HG03175 (cell line): ENCODE data around the gene MAPKAPK3.
"Not testable (repeated sequence)": the region's sequence is repeated elsewhere in the genome, so short reads cannot be mapped to it uniquely, and the experiment has no call there.

Experiments
- ATAC-seq: cut with Tn5 transposase; IDR thresholded peaks from one replicate; pipeline ENCODE4 v1.9.1; 2021; ENCODE audit warnings: mild to moderate bottlenecking, moderate library complexity; ENCODE audit not compliant: unreplicated experiment

Gene MAPKAPK3

GRCh38 chr3:50676031-50676705 lies 59.2 kb downstream of the MAPKAPK3 start:
- ATAC-seq: no peak

GRCh38 chr3:50687127-50687751 lies 70.3 kb downstream of the MAPKAPK3 start:
- no peak for ATAC-seq

- ATAC-seq: no peak
Measured at GRCh38 chr3:50687916-50688315, 71.0 kb downstream of the MAPKAPK3 start.

- not testable (repeated sequence) for ATAC-seq
Measured at GRCh38 chr3:50688602-50689001, 71.7 kb downstream of the MAPKAPK3 start.

- no peak for ATAC-seq
Measured at GRCh38 chr3:50689558-50689957, 72.6 kb downstream of the MAPKAPK3 start.

GRCh38 chr3:50695031-50695430 lies 78.1 kb downstream of the MAPKAPK3 start:
- ATAC-seq: no peak

- ATAC-seq: no peak
Measured at GRCh38 chr3:50696276-50696675, 79.3 kb downstream of the MAPKAPK3 start.

- no peak for ATAC-seq
Measured at GRCh38 chr3:50698269-50698668, 81.3 kb downstream of the MAPKAPK3 start.
